Myocyte (in vitro differentiated cells): ENCODE results near the gene MAGEA9. TPM values are rescaled to one million over a fixed set of nuclear protein-coding genes. Genes with fewer than 3 reads are reported as not detected.
"Not testable (repeated sequence)": the region's sequence is repeated elsewhere in the genome, so short reads cannot be mapped to it uniquely, and the experiment has no call there.

ENCODE experiments used
- DNase-seq: peaks from one replicate; pipeline ENCODE4 v3.0.0-alpha.2; 2012; ENCODE audit warnings: low read depth
- polyA plus RNA-seq: library from polyadenylated mRNA; unstranded; fragments of >200 nt; gene quantifications from one replicate; pipeline ENCODE4 v1.2.1, GENCODE V29; 2012; ENCODE audit warnings: missing spikeins
- total RNA-seq: library from RNA; depleted of rRNA; stranded (reverse); fragments of >200 nt; gene quantifications from 2 replicates; pipeline ENCODE4 v1.2.3, GENCODE V29; 2014

The MAGEA9 gene, protein sequence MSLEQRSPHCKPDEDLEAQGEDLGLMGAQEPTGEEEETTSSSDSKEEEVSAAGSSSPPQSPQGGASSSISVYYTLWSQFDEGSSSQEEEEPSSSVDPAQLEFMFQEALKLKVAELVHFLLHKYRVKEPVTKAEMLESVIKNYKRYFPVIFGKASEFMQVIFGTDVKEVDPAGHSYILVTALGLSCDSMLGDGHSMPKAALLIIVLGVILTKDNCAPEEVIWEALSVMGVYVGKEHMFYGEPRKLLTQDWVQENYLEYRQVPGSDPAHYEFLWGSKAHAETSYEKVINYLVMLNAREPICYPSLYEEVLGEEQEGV
- not detected in 2 replicates for total RNA-seq
- polyA plus RNA-seq = not detected

DNA sequence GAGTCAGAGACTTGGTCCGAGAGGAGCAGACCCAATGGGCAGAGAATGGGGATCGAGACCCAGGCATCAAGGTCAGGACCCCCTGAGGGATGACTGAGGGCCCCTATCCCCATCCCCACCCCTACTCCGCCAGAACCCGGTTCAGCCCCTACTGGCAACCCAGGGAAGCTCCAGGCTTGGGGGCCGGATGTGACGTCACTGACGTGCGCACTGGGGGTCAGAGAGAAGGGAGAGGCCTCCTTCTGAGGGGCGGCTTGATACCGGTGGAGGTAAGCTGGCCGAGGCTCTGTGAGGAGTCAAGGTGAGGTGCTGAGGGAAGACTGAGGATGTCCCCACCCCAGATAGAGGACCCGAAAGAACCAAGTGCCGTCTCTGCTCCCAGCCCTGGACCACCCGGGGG, at the start of gene MAGEA9:
MAGEA9 (plus strand) TSS at position 204 of the 400 bp plus-strand sequence. CDS start 4,281 bp downstream, outside the sequence.
- DNase-seq = not testable (repeated sequence)

GRCh38 chrX:149742269-149742668, 39.5 kb upstream of the MAGEA9 start:
- not testable (repeated sequence) for DNase-seq

- not testable (repeated sequence) for DNase-seq
Measured at GRCh38 chrX:149746390-149747007, 35.2 kb upstream of the MAGEA9 start.

- no peak for DNase-seq
Measured at GRCh38 chrX:149757206-149758067, 24.3 kb upstream of the MAGEA9 start.

DNA sequence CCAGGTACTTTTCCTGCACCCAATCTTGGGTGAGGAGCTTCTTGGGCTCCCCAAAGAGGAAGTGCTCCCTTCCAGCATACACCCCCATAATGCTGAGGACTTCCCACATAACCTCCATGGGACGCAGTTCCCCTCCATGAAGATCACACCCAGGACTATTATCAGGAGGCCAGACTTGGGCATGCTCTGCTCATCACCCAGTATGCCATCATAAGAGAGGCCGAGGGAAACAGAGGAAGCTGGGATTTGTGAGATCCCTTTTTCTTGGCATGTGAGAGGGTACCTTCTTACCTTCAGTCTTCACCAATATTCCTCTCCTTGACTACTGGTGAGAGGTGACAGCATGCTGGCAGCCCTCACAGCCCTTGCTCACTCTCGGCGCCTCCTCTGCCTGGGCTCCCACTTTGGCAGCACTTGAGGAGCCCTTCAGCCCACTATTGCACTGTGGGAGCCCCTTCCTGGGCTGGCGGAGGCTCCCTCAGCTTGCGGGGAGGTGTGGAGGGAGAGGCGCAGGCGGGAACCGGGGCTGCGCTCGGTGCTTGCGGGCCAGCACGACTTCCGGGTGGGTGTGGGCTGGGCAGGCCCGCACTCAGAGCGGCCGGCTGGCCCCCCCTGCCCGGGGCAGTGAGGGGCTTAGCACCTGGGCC, 23.5 kb upstream of the MAGEA9 start:
- DNase-seq = no peak

- not testable (repeated sequence) for DNase-seq
Measured at GRCh38 chrX:149758715-149759078, 23.0 kb upstream of the MAGEA9 start.

DNA sequence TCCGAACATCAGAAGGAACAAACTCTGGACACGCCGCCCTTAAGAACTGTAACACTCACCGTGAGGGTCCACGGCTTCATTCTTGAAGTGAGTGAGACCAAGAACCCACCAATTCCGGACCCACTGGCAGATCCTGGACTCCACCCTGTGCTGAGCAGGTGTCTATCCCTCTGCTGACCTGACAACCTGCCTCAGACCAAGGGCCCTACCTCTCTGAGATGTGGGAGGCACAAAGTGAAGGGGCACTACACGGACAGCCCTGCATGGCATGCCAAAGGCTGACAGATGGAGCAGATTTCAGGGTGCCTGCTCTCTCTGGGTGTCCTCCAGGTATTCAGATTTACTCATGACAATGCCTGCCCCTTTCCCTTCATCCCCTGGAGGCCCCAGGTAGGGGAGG, 21.9 kb upstream of the MAGEA9 start:
- no peak for DNase-seq

GRCh38 chrX:149760965-149761364, 20.8 kb upstream of the MAGEA9 start:
- no peak for DNase-seq

DNA sequence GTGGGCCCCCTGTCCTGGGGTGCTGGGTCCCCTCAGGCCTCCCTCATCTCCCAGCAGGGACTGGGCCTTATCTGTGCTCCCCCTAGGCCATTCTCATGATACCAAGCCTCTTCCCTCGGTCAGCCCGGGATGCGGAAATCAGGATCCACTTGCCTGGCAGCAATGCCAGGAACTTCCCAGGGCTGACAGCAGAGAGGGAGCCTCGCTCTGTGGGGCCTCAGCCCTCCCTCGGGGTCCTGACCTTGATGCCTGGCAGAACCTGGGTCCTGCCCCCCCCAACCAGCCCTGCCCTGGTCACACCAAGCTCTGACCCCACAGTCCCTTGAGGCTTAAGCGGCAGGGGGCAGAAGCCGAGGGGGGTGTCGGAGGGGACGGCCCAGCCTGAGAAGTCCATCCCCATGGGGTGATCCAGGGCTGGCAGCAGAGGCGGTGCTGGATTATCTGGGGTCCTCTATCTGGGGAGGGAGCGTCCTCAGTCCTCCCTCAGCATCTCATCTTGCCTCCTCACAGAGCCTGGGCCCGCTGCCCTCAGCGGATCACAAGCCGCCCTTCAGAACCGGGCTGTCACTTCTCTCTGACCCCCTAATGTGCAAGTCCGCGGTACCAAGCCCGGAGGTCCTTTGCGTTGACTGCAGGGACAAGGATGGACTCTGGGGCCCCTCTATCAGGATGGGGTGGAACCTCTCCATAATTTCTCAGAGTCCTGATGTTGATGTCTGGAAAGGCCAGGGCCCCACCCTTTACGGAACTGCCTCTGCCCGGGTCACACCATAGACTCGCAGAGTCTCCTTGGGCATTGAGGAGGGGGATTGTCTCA, 19.7 kb upstream of the MAGEA9 start:
- not testable (repeated sequence) for DNase-seq

GRCh38 chrX:149762696-149763614, 18.8 kb upstream of the MAGEA9 start:
- DNase-seq = no peak

DNA sequence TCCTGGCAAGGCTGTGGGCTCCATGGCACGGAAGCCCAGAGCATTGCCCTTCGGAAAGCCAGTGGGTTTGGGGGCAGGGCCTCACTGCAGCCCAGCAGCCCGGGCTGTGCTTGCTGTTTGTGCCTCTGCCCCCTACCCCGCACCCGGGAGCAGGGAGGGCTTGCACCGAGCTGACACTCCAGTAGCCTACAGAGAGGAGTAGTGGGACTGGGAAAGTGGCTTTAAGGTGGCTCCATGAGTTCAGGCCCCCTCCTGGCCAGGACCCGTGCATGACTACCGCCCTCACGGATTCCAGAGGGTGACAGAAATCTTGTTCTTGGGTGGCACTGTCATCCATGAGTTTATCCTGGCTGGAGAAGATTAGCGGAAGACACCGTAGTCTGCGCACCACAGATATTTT, 11.4 kb upstream of the MAGEA9 start:
- DNase-seq = not testable (repeated sequence)

- DNase-seq = not testable (repeated sequence)
Measured at GRCh38 chrX:149773026-149773425, 8.7 kb upstream of the MAGEA9 start.

DNA sequence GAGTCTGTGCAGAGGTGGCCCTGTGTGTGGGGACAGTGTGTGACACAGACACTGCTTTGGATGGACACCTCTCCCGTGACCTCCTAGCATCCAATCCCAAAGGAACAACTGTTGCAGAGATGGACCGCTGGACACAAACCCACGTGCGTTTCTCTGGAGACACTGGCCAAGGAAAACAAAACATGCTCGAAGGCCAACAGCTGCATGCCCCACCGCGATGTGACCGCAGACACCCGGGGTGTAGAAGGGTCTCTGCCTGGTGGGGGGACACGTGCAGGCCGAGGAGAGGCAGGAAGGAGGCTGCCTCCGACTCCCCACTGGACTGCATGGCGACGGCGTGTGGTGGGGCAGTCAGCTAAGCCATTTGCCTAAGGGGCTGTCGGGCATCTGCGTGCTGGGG, 8.0 kb upstream of the MAGEA9 start, which contains the start of gene HSFX1:
HSFX1 (plus strand) TSS at position 301 of the 400 bp plus-strand sequence. CDS start 614 bp downstream, outside the sequence.
- not testable (repeated sequence) for DNase-seq

DNA sequence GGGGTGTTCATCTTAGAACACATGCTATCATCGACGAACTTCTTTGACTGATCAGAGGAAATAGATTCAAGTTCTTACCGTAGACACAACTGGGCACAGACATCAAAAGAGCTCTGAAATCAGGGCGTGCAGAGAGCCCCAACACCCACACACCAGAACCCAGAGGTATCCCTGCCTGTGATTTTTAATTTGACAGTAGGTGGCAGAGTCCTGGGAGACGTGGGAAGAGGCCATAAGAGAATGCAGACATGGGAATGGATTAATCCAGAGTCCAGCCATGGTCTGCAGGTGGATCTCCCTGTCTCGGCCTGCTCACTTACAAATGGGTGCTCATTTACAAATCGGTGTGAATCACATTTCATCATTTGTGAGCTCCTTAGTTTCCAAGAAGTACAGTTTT, 3.7 kb upstream of the MAGEA9 start:
- DNase-seq = not testable (repeated sequence)

DNA sequence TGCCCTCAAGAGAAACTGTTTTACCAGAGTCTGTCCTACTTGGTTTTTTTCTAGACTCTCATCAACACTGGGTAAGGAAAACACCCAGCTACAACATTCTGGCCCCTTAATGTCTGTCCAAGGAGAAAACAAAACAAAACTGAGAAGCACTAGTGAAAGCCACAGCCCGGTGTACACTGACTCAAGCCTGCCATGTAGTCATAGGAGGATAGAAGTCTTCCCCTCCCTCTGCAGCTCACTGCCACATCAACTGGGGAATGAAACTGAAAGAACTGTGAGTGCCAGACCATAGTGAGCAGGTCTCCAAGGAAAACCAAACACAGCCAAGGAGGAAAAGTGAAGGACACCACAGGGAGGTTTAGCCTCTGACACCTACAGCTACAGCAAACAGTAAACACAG, 13.8 kb downstream of the MAGEA9 start:
- DNase-seq = not testable (repeated sequence)

DNA sequence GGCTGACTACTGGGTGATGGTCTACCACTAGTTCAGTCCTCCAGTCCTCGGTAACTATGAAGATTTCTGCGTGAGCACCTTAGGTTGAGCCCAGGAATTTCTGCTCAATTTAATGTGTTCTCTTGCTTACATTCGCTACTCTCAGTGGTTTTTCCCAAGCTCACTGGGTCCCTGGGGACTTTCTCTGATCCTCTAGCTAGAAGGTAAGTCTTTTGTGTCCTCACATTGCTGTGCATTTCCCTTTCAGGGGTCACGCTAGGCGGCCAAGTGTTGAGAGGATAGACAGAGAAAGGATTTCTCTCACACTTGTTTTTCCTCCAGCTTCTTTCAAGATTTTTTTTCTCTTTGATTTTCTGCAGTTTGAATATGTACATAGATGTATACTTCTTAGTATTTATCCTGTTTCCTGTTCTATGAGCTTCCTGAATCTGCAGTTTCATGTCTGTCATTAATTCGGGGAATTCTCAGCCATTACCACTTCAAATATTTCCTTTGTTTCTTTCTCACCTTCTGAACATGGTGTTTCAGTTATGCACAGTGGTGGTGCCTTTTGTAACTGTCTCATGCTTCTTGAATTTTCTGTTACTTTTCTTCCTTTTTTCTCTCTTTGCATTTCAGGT, 17.5 kb downstream of the MAGEA9 start:
- DNase-seq = no peak

- no peak for DNase-seq
Measured at GRCh38 chrX:149799938-149800337, 18.2 kb downstream of the MAGEA9 start.

GRCh38 chrX:149803458-149804062, 21.8 kb downstream of the MAGEA9 start:
- DNase-seq = no peak
